B cell (primary cell): Measurements from ENCODE around the gene RASL10B. TPM values are rescaled to one million over a fixed set of nuclear protein-coding genes. Genes with fewer than 3 reads are reported as not detected.
A peak's percentile ranks its signal among the peaks of the same experiment; 100 is the strongest.

Experiments
- ATAC-seq: fragments of 200-7000 bp; cut with Tn5 transposase; one replicate; pipeline ENCODE4 v1.10.0; 2021; ENCODE audit warnings: low read depth, mild to moderate bottlenecking, moderate number of reproducible peaks, moderate library complexity
- CTCF ChIA-PET: fragments of 350-600 bp; sonication (Branson Sonifier 250); formaldehyde crosslinking; loops from one replicate; lab custom pipeline; 2021; ENCODE audit warnings: antibody characterized with exemption, inconsistent platforms; lab: Charles Lee
- POLR2A ChIA-PET: fragments of 350-600 bp; sonication (Branson Sonifier 250); formaldehyde crosslinking; loops from one replicate; lab custom pipeline; 2021; ENCODE audit warnings: antibody characterized with exemption; lab: Charles Lee
- DNase-seq: peaks from one replicate; pipeline ENCODE4 v3.0.0; 2013
- H2AFZ ChIP-seq: 2 replicates; pipeline ENCODE4 v1.6.1; 2012; ENCODE audit warnings: mild to moderate bottlenecking, low read depth, low read length; ENCODE audit not compliant: insufficient read depth, poor library complexity, severe bottlenecking
- H3K27ac ChIP-seq, 2 donors: 1 replicate in 1 of 2; 2 replicates in 1 of 2; pipeline ENCODE4 v1.5.1; 2012 to 2013; ENCODE audit warnings: low read length in 2 of 2, mild to moderate bottlenecking in 2 of 2, moderate library complexity in 1 of 2
- H3K27me3 ChIP-seq, 4 experiments: fragments of 200-600 bp in 1 of 4; sonication (generic) in 1 of 4; replicated peaks in 1 of 4; 1 replicate in 2 of 4; 2 replicates in 2 of 4; pipeline versions ENCODE4 v1.6.1 to v1.7.0; 2013 to 2016; ENCODE audit warnings: low read length in 3 of 4, mild to moderate bottlenecking in 2 of 4, mixed read lengths in 1 of 4, moderate library complexity in 1 of 4; ENCODE audit not compliant: insufficient read depth in 4 of 4, control insufficient read depth in 3 of 4; ENCODE audit errors: control extremely low read depth in 1 of 4
- H3K36me3 ChIP-seq, 2 experiments: replicated peaks in 1 of 2; 1 replicate in 1 of 2; 2 replicates in 1 of 2; pipeline versions ENCODE4 v1.6.1 to v1.7.1; 2013; ENCODE audit warnings: low read length in 1 of 2; ENCODE audit not compliant: insufficient read depth in 2 of 2, control insufficient read depth in 1 of 2; ENCODE audit errors: control extremely low read depth in 1 of 2, extremely low read depth in 1 of 2
- H3K4me1 ChIP-seq, 2 donors: fragments of 200-600 bp in 1 of 2; sonication (generic) in 1 of 2; 1 replicate in 1 of 2; 2 replicates in 1 of 2; pipeline versions ENCODE4 v1.5.1 to v1.6.1; 2013 to 2017; ENCODE audit warnings: low read length in 2 of 2; ENCODE audit not compliant: control insufficient read depth in 2 of 2, insufficient read depth in 2 of 2
- H3K4me2 ChIP-seq: replicated peaks from 2 replicates; pipeline ENCODE3; 2012; ENCODE audit warnings: mild to moderate bottlenecking, low read depth, low read length; ENCODE audit not compliant: poor library complexity, severe bottlenecking
- H3K4me3 ChIP-seq, 5 experiments: fragments of 200-600 bp in 1 of 5; sonication (generic) in 1 of 5; 1 replicate in 3 of 5; 2 replicates in 2 of 5; pipeline versions ENCODE4 v1.5.1 to v1.7.0; 2011 to 2016; ENCODE audit warnings: low read length in 4 of 5, mild to moderate bottlenecking in 4 of 5, low read depth in 2 of 5, control low read depth in 1 of 5, moderate library complexity in 1 of 5; ENCODE audit not compliant: insufficient read depth in 1 of 5; ENCODE audit errors: control extremely low read depth in 1 of 5, extremely low read depth in 1 of 5
- H3K79me2 ChIP-seq: fragments of 200-600 bp; sonication (generic); one replicate; pipeline ENCODE4 v1.6.0; 2016; ENCODE audit warnings: low read length; ENCODE audit not compliant: control insufficient read depth, insufficient read depth
- H3K9ac ChIP-seq: fragments of 200-600 bp; sonication (generic); 2 replicates; pipeline ENCODE4 v1.6.1; 2017; ENCODE audit warnings: mild to moderate bottlenecking, low read length, moderate library complexity
- H3K9me3 ChIP-seq, 3 donors: one replicate each; pipeline versions ENCODE4 v1.6.1 to v1.7.1; 2013; ENCODE audit warnings: low read length in 2 of 3; ENCODE audit not compliant: control insufficient read depth in 2 of 3, insufficient read depth in 1 of 3; ENCODE audit errors: control extremely low read depth in 1 of 3
- H4K20me1 ChIP-seq: 2 replicates; pipeline ENCODE4 v1.6.0; 2012; ENCODE audit warnings: mild to moderate bottlenecking, low read length; ENCODE audit not compliant: insufficient read depth, control insufficient read depth, poor library complexity, severe bottlenecking
- H3K27ac Mint-ChIP-seq: one replicate; pipeline ENCODE4 v1.8.0; 2021; ENCODE audit warnings: mixed read lengths
- H3K27me3 Mint-ChIP-seq: one replicate; pipeline ENCODE4 v1.8.0; 2021; ENCODE audit warnings: mixed read lengths
- H3K4me1 Mint-ChIP-seq: one replicate; pipeline ENCODE4 v1.8.0; 2021; ENCODE audit warnings: mixed read lengths
- H3K4me3 Mint-ChIP-seq: one replicate; pipeline ENCODE4 v1.8.0; 2021; ENCODE audit warnings: mixed read lengths
- H3K9me3 Mint-ChIP-seq: one replicate; pipeline ENCODE4 v1.8.0; 2022; ENCODE audit warnings: mixed read lengths; ENCODE audit not compliant: insufficient read depth
- EZH2 ChIP-seq: IDR thresholded peaks from 2 replicates; pipeline ENCODE4 v1.6.1; 2012; ENCODE audit warnings: borderline replicate concordance, low read depth, mild to moderate bottlenecking, moderate library complexity, low read length; ENCODE audit not compliant: insufficient read depth, poor library complexity, severe bottlenecking
- WGBS: methylation state at CpG from one replicate; pipeline ENCODE4 v1.1.5; 2013; ENCODE audit warnings: missing lambda C conversion rate; ENCODE audit not compliant: insufficient coverage; 5-methylcytosine and 5-hydroxymethylcytosine counted together
- intact Hi-C: fragments of 100-400 bp; cut with micrococcal nuclease; formaldehyde crosslinking; loops from one replicate; pipeline ENCODE4 v1.10.0; 2022
- polyA plus RNA-seq: library from polyadenylated mRNA; depleted of rRNA; stranded (reverse); fragments of >200 nt; gene quantifications from 2 replicates; pipeline ENCODE4 v1.2.3, GENCODE V29; 2012
- total RNA-seq, 2 donors: library from RNA; stranded (reverse); fragments of 120-200 nt in 1 of 2; gene quantifications; 1 replicate in 1 of 2; 2 replicates in 1 of 2; pipeline versions ENCODE4 v1.2.3 to v1.2.4, GENCODE V29; 2013 to 2022
- TF ChIP-seq, protein P1 (sequence below): fragments of 200-600 bp; IDR thresholded peaks from one replicate; pipeline ENCODE4 v1.8.0; 2022; ENCODE audit warnings: antibody characterized with exemption, mild to moderate bottlenecking

Gene RASL10B
- total and polyA plus RNA-seq, 2 donors (not counting 1 experiment from before 2014, with no cell fraction given) = 0.06 TPM; not detected in 1

DNA sequence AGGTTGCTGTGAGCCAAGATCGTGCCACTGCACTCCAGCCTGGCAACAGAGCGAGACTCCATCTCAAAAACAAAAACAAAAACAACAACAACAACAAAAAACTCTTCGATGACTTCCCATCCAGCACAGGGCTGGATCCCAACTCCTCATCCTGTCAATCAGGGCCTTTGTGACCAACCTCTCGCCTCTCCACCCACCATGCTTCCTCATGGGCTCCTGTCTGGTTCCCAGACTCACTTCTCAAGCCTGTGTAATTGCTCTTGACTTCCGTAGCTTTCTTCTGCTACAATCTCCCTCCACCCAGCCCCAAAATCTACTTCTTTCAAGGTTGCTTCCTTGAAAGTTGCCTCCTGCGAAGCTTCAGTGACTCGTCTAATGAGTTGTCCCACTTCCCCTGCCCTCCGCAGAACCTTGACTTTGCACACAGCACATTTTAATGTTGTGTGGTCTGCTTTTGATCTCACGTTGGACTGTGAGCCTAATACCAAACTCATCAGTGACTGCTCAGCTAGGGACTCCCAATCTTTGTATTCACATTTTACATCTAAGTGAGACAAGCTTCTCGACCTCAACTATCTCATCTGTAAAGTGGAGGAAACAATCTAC is 936 bp upstream of the RASL10B start:
- peaks cover 9 to 11% of the 10 kb centered on the region in 2 donors for H3K4me1 ChIP-seq
- H3K4me3 ChIP-seq = no peak overlapping the region
- Mint-ChIP-seq H3K4me3 (peak overlapping the region; percentile 81), H3K27me3 (peaks cover 11% of the 10 kb centered on the region), H3K27ac (no peak overlapping the region), H3K4me1 (peaks cover 15% of the 10 kb centered on the region), H3K9me3 (no peaks in the 10 kb centered on the region)
- intact Hi-C loops = no loop called here
- H2AFZ ChIP-seq = no peak overlapping the region
- H3K9me3 ChIP-seq = no peaks in the 10 kb centered on the region
- peak overlapping the region; percentile 79 for H3K4me2 ChIP-seq
- TF ChIP-seq EZH2 = no peak
- TF ChIP-seq, protein P1, sequence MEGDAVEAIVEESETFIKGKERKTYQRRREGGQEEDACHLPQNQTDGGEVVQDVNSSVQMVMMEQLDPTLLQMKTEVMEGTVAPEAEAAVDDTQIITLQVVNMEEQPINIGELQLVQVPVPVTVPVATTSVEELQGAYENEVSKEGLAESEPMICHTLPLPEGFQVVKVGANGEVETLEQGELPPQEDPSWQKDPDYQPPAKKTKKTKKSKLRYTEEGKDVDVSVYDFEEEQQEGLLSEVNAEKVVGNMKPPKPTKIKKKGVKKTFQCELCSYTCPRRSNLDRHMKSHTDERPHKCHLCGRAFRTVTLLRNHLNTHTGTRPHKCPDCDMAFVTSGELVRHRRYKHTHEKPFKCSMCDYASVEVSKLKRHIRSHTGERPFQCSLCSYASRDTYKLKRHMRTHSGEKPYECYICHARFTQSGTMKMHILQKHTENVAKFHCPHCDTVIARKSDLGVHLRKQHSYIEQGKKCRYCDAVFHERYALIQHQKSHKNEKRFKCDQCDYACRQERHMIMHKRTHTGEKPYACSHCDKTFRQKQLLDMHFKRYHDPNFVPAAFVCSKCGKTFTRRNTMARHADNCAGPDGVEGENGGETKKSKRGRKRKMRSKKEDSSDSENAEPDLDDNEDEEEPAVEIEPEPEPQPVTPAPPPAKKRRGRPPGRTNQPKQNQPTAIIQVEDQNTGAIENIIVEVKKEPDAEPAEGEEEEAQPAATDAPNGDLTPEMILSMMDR = no peak
- CTCF ChIA-PET = interaction anchor here (1.2 to 1.5 kb wide), 3 partner anchors 15 to 78 kb away, joined by 3 to 4 read pairs (median 3); partner anchors contain the start of gene TAF15
- POLR2A ChIA-PET = no interaction called here
- ATAC-seq (no peak), DNase-seq (no peak)
- H4K20me1 ChIP-seq = no peaks in the 10 kb centered on the region
- H3K27me3 ChIP-seq = peaks cover 0 to 12% (median 0%) of the 10 kb centered on the region in 4 experiments
- H3K36me3 ChIP-seq = peaks cover 3 to 12% of the 10 kb centered on the region in 2 experiments
- no peaks in the 10 kb centered on the region for H3K79me2 ChIP-seq
- no peak overlapping the region for H3K9ac ChIP-seq
- no peak overlapping the region for H3K27ac ChIP-seq
- WGBS = 96% methylated on average over 5 of the region's 10 CpGs
